Ascending aorta (tissue), 2 donors: ENCODE results near the gene TNFRSF18. TPM values are rescaled to one million over a fixed set of nuclear protein-coding genes. Genes with fewer than 3 reads are reported as not detected.

ENCODE experiments used
- DNase-seq, 2 donors: peaks; one replicate each; pipeline ENCODE4 v3.0.0-alpha.2; 2019; ENCODE audit warnings: low spot score in 2 of 2
- H3K27ac ChIP-seq, 2 donors: fragments of 200-600 bp; sonication (generic); one replicate each; pipeline ENCODE4 v1.5.1; 2016 to 2017; ENCODE audit warnings: mild to moderate bottlenecking in 1 of 2
- H3K27me3 ChIP-seq: fragments of 200-600 bp; sonication (generic); one replicate; pipeline ENCODE4 v1.5.1; 2017
- H3K36me3 ChIP-seq, 2 donors: fragments of 200-600 bp; sonication (generic); one replicate each; pipeline ENCODE4 v1.5.1; 2016
- H3K4me1 ChIP-seq, 2 donors: fragments of 200-600 bp; sonication (generic); one replicate each; pipeline ENCODE4 v1.5.1; 2016 to 2017; ENCODE audit warnings: mild to moderate bottlenecking in 1 of 2
- H3K4me3 ChIP-seq, 2 donors: fragments of 200-600 bp; sonication (generic); one replicate each; pipeline ENCODE4 v1.5.1; 2016 to 2017; ENCODE audit warnings: mild to moderate bottlenecking in 1 of 2
- H3K9me3 ChIP-seq, 2 donors: fragments of 200-600 bp; sonication (generic); one replicate each; pipeline ENCODE4 v1.5.1; 2016
- intact Hi-C: fragments of 100-400 bp; cut with DNase I; formaldehyde crosslinking; loops from one replicate; pipeline ENCODE4 v1.15.1; 2023
- total RNA-seq: library from RNA; depleted of rRNA; stranded (reverse); fragments of >200 nt; gene quantifications from one replicate; pipeline ENCODE4 v1.1.0, GENCODE V29; 2016
- TF ChIP-seq, protein P1 (sequence below), 3 experiments: fragments of 200-600 bp in 2 of 3; fragments of 450-650 bp in 1 of 3; sonication (generic) in 2 of 3; IDR thresholded peaks; one replicate each; pipeline ENCODE4 v1.5.1; 2016 to 2019; ENCODE audit warnings: antibody characterized with exemption in 3 of 3, mild to moderate bottlenecking in 1 of 3, moderate library complexity in 1 of 3

TNFRSF18 gene
- total RNA-seq, 1 donor from 2014 or later, result not detected

DNA sequence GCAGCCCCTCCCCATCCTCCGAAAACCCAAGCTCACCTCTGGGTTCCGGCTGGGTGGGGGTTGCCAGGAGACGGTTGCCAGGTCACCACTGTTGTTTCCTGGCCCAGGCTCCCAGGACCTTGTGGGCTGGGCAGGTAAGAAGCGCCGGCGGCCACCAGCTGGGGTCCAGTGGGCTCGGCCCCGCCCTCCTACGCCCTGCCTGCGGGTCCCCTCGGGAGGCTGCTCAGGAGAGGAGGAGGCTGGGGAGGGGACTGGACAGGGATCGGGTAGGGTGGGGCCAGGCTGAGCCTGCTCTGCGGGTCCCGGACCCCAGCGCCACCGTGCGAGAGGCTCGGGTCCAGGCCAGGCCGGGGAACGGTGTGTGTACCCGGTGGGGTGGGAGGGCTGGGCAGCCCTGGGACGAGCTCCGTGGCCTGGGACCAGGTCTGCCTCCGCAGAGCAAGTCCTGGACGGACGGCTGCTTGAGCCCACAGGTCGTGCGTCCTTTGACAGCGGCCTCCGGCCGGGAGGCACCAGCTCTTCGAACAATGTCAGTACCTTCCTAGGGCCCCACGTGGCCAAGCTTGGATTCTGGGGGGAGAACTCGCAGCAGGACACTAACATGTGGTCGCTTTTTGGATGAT, 32.5 kb downstream of the TNFRSF18 start, which contains the start of gene TTLL10:
Gene TTLL10 (plus strand): TSS at position 88 of the 623 bp plus-strand sequence. CDS start 5,336 bp downstream, outside the sequence.
- no peaks in the 10 kb centered on the region for H3K36me3 ChIP-seq
- intact Hi-C loops, result no loop called here
- H3K4me3 ChIP-seq, result no peak within 1 kb of the TSS
- H3K4me1 ChIP-seq, result no peaks in the 10 kb centered on the region
- H3K27me3 ChIP-seq, result peaks cover 5% of the 10 kb centered on the region
- DNase-seq, result no peak
- no peak within 1 kb of the TSS for H3K27ac ChIP-seq
- no peaks in the 10 kb centered on the region for H3K9me3 ChIP-seq
- TF ChIP-seq, protein P1, sequence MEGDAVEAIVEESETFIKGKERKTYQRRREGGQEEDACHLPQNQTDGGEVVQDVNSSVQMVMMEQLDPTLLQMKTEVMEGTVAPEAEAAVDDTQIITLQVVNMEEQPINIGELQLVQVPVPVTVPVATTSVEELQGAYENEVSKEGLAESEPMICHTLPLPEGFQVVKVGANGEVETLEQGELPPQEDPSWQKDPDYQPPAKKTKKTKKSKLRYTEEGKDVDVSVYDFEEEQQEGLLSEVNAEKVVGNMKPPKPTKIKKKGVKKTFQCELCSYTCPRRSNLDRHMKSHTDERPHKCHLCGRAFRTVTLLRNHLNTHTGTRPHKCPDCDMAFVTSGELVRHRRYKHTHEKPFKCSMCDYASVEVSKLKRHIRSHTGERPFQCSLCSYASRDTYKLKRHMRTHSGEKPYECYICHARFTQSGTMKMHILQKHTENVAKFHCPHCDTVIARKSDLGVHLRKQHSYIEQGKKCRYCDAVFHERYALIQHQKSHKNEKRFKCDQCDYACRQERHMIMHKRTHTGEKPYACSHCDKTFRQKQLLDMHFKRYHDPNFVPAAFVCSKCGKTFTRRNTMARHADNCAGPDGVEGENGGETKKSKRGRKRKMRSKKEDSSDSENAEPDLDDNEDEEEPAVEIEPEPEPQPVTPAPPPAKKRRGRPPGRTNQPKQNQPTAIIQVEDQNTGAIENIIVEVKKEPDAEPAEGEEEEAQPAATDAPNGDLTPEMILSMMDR (IDR thresholded peaks at IDR 0.05), result no peak

DNA sequence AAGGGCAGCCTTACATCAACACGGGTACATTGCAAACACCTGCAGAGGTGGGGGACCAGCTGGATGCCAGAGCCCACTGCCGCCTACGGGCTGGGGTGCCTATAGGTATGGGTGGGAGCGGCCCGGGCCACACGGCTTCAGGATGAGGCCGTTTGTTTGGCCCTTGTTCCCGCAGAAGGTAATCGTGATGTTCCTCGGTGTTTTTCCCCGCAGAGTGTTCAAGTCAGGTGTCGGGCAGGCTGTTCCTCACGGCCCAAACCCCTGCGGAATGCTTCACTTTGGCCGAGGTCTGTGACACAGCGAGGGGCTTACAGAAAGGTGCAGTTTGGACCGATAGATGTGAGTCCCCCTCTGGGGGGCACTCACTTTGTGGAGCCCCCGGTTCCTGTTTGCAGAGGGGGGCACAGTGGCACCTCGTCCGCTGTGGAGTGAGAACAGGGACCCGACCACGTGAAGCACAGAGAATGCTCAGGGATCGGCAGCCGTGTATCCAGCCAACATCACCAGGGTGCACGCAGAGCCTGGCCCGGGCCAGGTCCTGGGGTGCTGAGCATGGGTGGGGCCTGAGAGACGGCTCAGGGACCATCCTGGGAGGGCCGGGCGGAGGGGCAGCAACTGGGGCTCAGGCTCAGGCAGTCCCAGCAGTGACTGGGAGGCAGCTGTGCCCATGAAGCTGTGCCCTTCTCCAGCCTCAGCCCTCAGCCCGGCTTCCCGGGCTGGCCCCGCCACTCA, 33.2 kb downstream of the TNFRSF18 start:
- DNase-seq, result no peak
- no peaks in the 10 kb centered on the region for H3K4me1 ChIP-seq
- H3K27me3 ChIP-seq, result peaks cover 5% of the 10 kb centered on the region
- no peak overlapping the region for H3K27ac ChIP-seq
- TF ChIP-seq, protein P1 (IDR thresholded peaks at IDR 0.05), result no peak
- intact Hi-C loops, result no loop called here
- no peak overlapping the region for H3K4me3 ChIP-seq
- H3K36me3 ChIP-seq, result no peaks in the 10 kb centered on the region
- H3K9me3 ChIP-seq, result no peaks in the 10 kb centered on the region

DNA sequence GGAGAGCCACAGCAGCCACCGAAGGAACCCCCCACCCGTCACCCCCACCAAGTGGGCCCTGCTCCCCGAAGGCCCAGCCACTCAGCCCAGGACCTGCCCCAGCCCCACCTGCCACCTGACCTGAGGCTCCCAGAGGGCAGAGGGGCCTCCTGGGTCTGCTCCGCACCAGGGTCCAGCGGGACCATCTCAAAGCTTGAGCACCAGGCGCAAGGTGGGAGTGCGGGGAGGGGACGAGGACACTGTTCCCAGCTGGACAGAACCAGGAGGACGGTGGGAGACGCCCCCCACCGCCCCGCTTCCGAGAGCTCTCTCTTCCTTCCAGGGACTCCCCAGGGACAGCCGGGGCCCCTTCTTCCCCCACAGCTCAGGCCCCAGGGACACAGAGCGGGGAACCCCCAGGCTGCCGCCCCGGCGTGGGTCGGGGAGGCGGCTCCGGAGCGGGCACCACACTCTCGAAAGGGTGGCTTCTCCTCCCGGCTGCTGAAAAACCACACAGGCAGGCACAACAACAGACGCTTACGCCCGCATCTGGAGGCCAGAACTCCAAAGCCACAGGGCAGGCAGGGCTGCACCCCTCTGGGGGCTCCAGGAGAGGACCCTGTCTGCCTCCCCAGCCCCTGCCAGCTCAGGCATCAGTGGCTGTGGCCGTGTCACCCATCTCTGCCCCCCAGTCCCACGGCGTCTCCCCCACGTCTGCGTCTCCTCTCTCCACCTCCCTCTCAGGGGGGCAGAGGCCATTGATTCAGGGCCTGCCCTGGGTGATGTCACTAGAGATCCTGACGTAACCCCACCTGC, 34.6 kb downstream of the TNFRSF18 start:
- peaks cover 5% of the 10 kb centered on the region for H3K27me3 ChIP-seq

DNA sequence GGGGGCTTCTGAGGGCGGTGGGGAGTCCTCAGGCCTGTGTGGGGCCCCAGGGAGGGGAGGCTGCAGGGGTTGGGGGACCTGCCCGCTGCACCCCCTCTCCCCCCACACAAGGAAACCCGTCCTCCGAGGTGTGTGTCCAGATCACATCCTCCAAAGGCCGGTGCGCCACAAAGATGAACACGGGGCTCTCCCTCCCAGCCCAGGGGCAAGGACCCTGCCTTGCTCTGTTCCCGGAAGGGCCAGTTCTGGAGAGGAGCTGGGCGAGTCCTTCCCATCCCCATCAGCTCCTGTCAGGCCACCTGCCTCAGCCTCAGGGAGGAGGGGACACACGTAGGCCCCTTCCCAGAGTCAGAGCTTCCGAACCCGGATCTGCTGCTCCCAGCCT, 35.2 kb downstream of the TNFRSF18 start:
- Histone ChIP-seq H3K9me3 (no peaks in the 10 kb centered on the region), H3K4me1 (no peaks in the 10 kb centered on the region), H3K36me3 (no peaks in the 10 kb centered on the region), H3K4me3 (no peak overlapping the region), H3K27ac (no peak overlapping the region), H3K27me3 (peaks cover 5% of the 10 kb centered on the region)
- DNase-seq, result no peak
- intact Hi-C loops, result no loop called here
- TF ChIP-seq, protein P1 (IDR thresholded peaks at IDR 0.05), result no peak

More for the DNA sequence above, 34.6 kb downstream of the TNFRSF18 start:
- TF ChIP-seq, protein P1 (IDR thresholded peaks at IDR 0.05), result no peak
- Histone ChIP-seq H3K27ac (no peak overlapping the region), H3K36me3 (no peaks in the 10 kb centered on the region), H3K4me1 (no peaks in the 10 kb centered on the region), H3K9me3 (no peaks in the 10 kb centered on the region), H3K4me3 (no peak overlapping the region)
- peak in 1 of 2 donors; percentile 55 for DNase-seq
- intact Hi-C loops, result no loop called here

DNA sequence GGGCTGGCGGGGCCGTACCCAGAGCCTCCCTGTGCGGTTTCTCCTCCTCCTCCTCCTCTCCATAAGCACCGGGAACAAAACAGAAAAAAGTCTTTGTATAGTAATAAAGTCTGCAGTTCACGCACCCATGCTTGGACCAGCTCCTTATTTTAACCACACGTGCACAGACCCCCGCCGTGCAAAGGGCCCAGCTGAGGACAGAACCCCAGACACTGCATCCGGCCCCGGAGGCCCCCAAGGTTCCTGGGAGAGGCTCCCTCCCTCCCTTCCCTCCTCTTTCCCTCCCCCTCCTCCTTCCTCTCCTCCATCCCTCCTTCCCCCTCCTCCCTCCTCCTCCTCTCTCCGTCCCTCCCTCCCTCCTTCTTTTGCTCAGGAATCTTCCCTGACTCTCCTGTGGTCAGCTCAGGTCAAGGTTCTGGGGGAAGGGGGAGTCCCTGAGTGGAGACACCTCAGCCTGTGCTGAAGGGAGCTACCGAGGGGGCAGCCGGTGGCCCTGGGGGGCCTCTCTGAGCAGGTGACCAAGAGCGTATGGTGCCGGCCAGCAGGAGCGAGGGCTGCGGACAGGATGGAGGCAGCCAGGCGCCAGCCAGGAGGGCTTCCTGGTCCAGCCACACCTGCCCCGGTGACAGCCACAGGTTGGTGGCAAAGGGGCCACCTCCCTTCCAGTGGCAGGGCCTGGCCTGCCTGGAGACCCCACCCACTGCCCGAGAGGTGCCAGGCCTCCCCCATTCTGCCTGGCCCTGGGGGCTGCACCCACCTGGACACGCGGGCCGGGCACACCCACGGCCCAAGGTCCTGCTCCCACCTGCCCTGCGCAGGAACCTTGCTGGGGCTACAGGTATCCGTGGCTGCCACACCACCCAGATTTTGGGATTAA, 35.9 kb downstream of the TNFRSF18 start:
- no peaks in the 10 kb centered on the region for H3K4me1 ChIP-seq

More for the DNA sequence above, 35.9 kb downstream of the TNFRSF18 start:
- intact Hi-C loops, result no loop called here
- no peak overlapping the region for H3K4me3 ChIP-seq
- TF ChIP-seq, protein P1 (IDR thresholded peaks at IDR 0.05), result no peak
- H3K27ac ChIP-seq, result no peak overlapping the region
- no peaks in the 10 kb centered on the region for H3K9me3 ChIP-seq
- no peaks in the 10 kb centered on the region for H3K36me3 ChIP-seq
- DNase-seq, result no peak
- peaks cover 5% of the 10 kb centered on the region for H3K27me3 ChIP-seq
